Measurements from ENCODE around the gene BTC.
"Not testable (repeated sequence)": the region's sequence is repeated elsewhere in the genome, so short reads cannot be mapped to it uniquely, and the experiment has no call there.

BTC gene

DNA sequence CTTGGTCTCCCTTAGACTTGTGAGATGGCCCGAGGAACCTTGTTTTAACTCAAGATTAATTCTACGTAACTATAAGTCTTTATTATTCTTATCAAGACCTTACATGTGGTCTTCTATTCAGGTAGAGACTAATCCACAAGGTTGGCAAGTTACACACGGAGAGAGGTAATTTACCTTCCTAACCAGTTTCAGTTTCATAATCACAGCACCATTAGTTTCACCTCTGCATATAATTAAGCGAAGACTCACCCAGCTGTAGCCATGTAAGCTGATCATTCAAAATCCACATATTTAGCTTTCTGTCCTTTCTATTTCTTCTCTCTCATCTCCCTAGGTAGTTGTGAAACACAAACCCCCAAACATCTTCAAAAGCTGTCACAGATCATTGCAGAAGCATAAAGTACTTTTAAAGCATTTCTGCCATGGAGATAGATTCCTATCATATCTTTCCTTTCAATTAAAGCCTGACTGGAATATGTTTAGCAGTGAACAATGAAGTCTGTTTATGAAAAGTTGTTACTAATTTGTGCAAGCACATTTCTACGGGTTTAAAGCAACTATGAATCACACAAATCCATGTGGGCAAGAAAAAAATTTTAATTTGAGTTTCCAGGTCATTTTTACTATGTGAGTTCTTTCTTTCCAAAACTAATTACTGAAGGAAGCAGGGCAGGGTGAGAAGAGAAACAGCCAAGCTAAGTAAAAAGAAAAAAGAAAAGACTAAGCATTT lies 78.5 kb downstream of the BTC start:
- no peak overlapping the region for H3K4me3 ChIP-seq (replicated peaks; ENCODE audit: low read depth, low read length)

DNA sequence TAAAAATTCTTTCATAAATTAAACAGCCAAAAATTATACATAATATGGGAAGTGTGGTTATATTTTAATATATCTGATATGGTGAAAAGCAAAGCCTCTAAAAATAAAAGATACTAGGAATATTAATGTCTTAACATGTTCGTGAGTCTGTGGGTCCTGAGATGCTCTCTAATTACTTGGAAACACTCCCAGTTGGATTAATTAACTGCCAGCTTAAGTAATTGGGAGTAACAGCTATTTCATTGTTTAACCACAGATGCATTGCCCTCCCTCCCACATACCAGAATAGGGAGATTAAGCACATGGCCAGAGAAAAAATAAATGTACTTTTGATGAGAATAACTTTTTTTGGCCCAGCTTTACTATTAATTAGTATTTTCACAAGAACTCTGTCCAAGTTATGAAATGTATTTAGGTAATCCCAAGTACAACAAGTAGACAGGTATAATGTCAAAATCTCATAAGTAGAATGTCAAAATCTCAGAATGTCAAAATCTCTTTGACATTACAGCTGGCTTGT lies 79.7 kb downstream of the BTC start:
- TF ChIP-seq, protein P1, sequence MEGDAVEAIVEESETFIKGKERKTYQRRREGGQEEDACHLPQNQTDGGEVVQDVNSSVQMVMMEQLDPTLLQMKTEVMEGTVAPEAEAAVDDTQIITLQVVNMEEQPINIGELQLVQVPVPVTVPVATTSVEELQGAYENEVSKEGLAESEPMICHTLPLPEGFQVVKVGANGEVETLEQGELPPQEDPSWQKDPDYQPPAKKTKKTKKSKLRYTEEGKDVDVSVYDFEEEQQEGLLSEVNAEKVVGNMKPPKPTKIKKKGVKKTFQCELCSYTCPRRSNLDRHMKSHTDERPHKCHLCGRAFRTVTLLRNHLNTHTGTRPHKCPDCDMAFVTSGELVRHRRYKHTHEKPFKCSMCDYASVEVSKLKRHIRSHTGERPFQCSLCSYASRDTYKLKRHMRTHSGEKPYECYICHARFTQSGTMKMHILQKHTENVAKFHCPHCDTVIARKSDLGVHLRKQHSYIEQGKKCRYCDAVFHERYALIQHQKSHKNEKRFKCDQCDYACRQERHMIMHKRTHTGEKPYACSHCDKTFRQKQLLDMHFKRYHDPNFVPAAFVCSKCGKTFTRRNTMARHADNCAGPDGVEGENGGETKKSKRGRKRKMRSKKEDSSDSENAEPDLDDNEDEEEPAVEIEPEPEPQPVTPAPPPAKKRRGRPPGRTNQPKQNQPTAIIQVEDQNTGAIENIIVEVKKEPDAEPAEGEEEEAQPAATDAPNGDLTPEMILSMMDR (IDR thresholded peaks at IDR 0.05; ENCODE audit: insufficient read depth, low read length, poor library complexity, severe bottlenecking) = no peak

More for the DNA sequence above, 78.5 kb downstream of the BTC start:
- TF ChIP-seq, protein P1 (IDR thresholded peaks at IDR 0.05; ENCODE audit: insufficient read depth, low read length, poor library complexity, severe bottlenecking) = no peak
- no peaks in the 10 kb centered on the region for H3K36me3 ChIP-seq (ENCODE audit: control insufficient read depth, insufficient read depth, low read length)
- DNase-seq (ENCODE audit: extremely low read depth, insufficient read length) = no peak
- H3K27me3 ChIP-seq (replicated peaks; ENCODE audit: control insufficient read depth, insufficient read depth, low read length) = no peaks in the 10 kb centered on the region

GRCh38 chr4:74708135-74708534 lies 86.2 kb downstream of the BTC start:
- not testable (repeated sequence) for H3K36me3 ChIP-seq (ENCODE audit: control insufficient read depth, insufficient read depth, low read length); H3K4me3 ChIP-seq (replicated peaks; ENCODE audit: low read depth, low read length); DNase-seq (ENCODE audit: extremely low read depth, insufficient read length); H3K27me3 ChIP-seq (replicated peaks; ENCODE audit: control insufficient read depth, insufficient read depth, low read length)

More for the DNA sequence above, 79.7 kb downstream of the BTC start:
- Histone ChIP-seq H3K36me3 (ENCODE audit: control insufficient read depth, insufficient read depth, low read length) (no peaks in the 10 kb centered on the region), H3K27me3 (replicated peaks; ENCODE audit: control insufficient read depth, insufficient read depth, low read length) (no peaks in the 10 kb centered on the region), H3K4me3 (replicated peaks; ENCODE audit: low read depth, low read length) (no peak overlapping the region)
- no peak for DNase-seq (ENCODE audit: extremely low read depth, insufficient read length)
